22Rv1 (cell line): Measurements from ENCODE around the gene KLF6.

Experiments used
- H3K27ac ChIP-seq: fragments of 450-650 bp; 2 replicates; pipeline ENCODE4 v1.5.1; 2017
- CTCF ChIP-seq: fragments of 450-650 bp; IDR thresholded peaks from 2 replicates; pipeline ENCODE4 v1.5.1; 2017; ENCODE audit warnings: mild to moderate bottlenecking
- ZFX ChIP-seq: fragments of 450-650 bp; IDR thresholded peaks from 2 replicates; pipeline ENCODE4 v1.6.1; 2017; ENCODE audit warnings: antibody characterized with exemption, borderline replicate concordance

The KLF6 gene

GRCh38 chr10:3803927-3804741 lies 19.1 kb upstream of the KLF6 start:
- H3K27ac ChIP-seq, result no peak overlapping the region
- TF ChIP-seq CTCF (no peak), ZFX (no peak)

GRCh38 chr10:3803295-3803926 lies 18.4 kb upstream of the KLF6 start:
- no peak overlapping the region for H3K27ac ChIP-seq
- TF ChIP-seq CTCF (no peak), ZFX (no peak)

- no peak overlapping the region for H3K27ac ChIP-seq
- no peak for TF ChIP-seq ZFX
- no peak for TF ChIP-seq CTCF
Measured at GRCh38 chr10:3802526-3803265, 17.7 kb upstream of the KLF6 start.

- no peak overlapping the region for H3K27ac ChIP-seq
- TF ChIP-seq CTCF (no peak), ZFX (no peak)
Measured at GRCh38 chr10:3801558-3802192, 16.7 kb upstream of the KLF6 start.

GRCh38 chr10:3800586-3800985 lies 15.6 kb upstream of the KLF6 start:
- no peak overlapping the region for H3K27ac ChIP-seq
- TF ChIP-seq CTCF (no peak), ZFX (no peak)

- H3K27ac ChIP-seq, result no peak overlapping the region
- TF ChIP-seq CTCF (no peak), ZFX (no peak)
Measured at GRCh38 chr10:3797750-3798149, 12.7 kb upstream of the KLF6 start.
